GM12878 (cell line): ENCODE data around the gene NKAIN2. TPM values are rescaled to one million over a fixed set of nuclear protein-coding genes. Genes with fewer than 3 reads are reported as not detected.

Experiments used
- ATAC-seq: fragments of 200-7000 bp; cut with Tn5 transposase; 3 replicates; pipeline ENCODE4 v1.9.1; 2020; ENCODE audit warnings: mild to moderate bottlenecking, moderate library complexity
- BruUV-seq: library from RNA; stranded (reverse); fragments of 400-500 nt; replicated peaks from 2 replicates; lab custom pipeline; 2021; lab: Mats Ljungman, UMichigan
- CTCF ChIA-PET: fragments of 300-600 bp; sonication (Branson Sonifier 250); formaldehyde crosslinking; extraction: SDS; loops from one replicate; lab custom pipeline; 2021; ENCODE audit warnings: inconsistent platforms; lab: Yijun Ruan, JAX
- POLR2A ChIA-PET: fragments of 350-600 bp; formaldehyde crosslinking; extraction: SDS; loops from one replicate; lab custom pipeline; 2021; ENCODE audit warnings: inconsistent platforms; lab: Charles Lee
- RAD21 ChIA-PET: fragments of 300-600 bp; sonication (Branson Sonifier 250); formaldehyde crosslinking; loops from one replicate; lab custom pipeline; 2023; ENCODE audit warnings: antibody characterized with exemption; ENCODE audit not compliant: unreplicated experiment; lab: Charles Lee
- SMC1A ChIA-PET: fragments of 300-600 bp; sonication (Branson Sonifier 250); formaldehyde crosslinking; loops from one replicate; lab custom pipeline; 2023; ENCODE audit not compliant: unreplicated experiment, uncharacterized antibody; lab: Charles Lee
- DNase-seq: peaks from one replicate; pipeline ENCODE4 v3.0.0-alpha.2; 2011; ENCODE audit warnings: low read depth, low spot score
- FAIRE-seq: peaks from 3 replicates; lab custom pipeline; 2011; peaks lifted over from hg19 to GRCh38; lab: Jason Lieb, UNC
- H2AFZ ChIP-seq: 2 replicates; pipeline ENCODE4 v1.6.0; 2011; ENCODE audit warnings: low read depth, low read length, control low read depth; ENCODE audit not compliant: control insufficient read depth
- H3K27ac ChIP-seq: 2 replicates; pipeline ENCODE4 v1.5.1; 2011; ENCODE audit warnings: control low read depth; ENCODE audit not compliant: control insufficient read depth, insufficient read depth
- H3K27me3 ChIP-seq, 2 experiments: replicated peaks in 1 of 2; 2 replicates each; pipeline versions ENCODE4 v1.6.0 to v1.6.1; 2011; ENCODE audit warnings: low read length in 1 of 2; ENCODE audit not compliant: control insufficient read depth in 2 of 2, insufficient read depth in 2 of 2
- H3K36me3 ChIP-seq, 2 experiments: 2 replicates each; pipeline ENCODE4 v1.5.1; 2011; ENCODE audit warnings: low read length in 1 of 2; ENCODE audit not compliant: control insufficient read depth in 2 of 2, insufficient read depth in 2 of 2
- H3K4me1 ChIP-seq: 2 replicates; pipeline ENCODE4 v1.6.1; 2011; ENCODE audit warnings: mild to moderate bottlenecking, low read length, moderate library complexity, mixed read lengths; ENCODE audit not compliant: control insufficient read depth, insufficient read depth
- H3K4me2 ChIP-seq: 2 replicates; pipeline ENCODE4 v1.6.0; 2011; ENCODE audit warnings: control low read depth; ENCODE audit not compliant: control insufficient read depth, insufficient read depth
- H3K4me3 ChIP-seq: fragments of 200-600 bp; sonication (generic); 2 replicates; pipeline ENCODE4 v1.5.1; 2016
- H3K79me2 ChIP-seq: 2 replicates; pipeline ENCODE4 v1.6.0; 2011; ENCODE audit warnings: low read length; ENCODE audit not compliant: control insufficient read depth, insufficient read depth
- H3K9ac ChIP-seq: 2 replicates; pipeline ENCODE4 v1.8.0; 2011; ENCODE audit warnings: low read length, control low read depth, mixed read lengths; ENCODE audit not compliant: control insufficient read depth, insufficient read depth
- H3K9me3 ChIP-seq: replicated peaks from 3 replicates; pipeline ENCODE4 v1.5.1; 2011; ENCODE audit warnings: mild to moderate bottlenecking, low read length; ENCODE audit not compliant: control insufficient read depth, insufficient read depth
- H4K20me1 ChIP-seq: 2 replicates; pipeline ENCODE4 v1.6.0; 2011; ENCODE audit not compliant: control insufficient read depth, insufficient read depth
- CEBPB ChIP-seq, 2 experiments: fragments of 150-350 bp in 1 of 2; IDR thresholded peaks; 2 replicates each; pipeline ENCODE4 v1.6.1; 2012 to 2014; ENCODE audit warnings: low read depth in 2 of 2, low read length in 2 of 2, borderline replicate concordance in 1 of 2, inconsistent platforms in 1 of 2
- NFXL1 ChIP-seq: fragments of 450-650 bp; IDR thresholded peaks from 2 replicates; pipeline ENCODE4 v1.6.1; 2017; ENCODE audit warnings: antibody characterized with exemption, mild to moderate bottlenecking, borderline replicate concordance
- NFYA ChIP-seq: IDR thresholded peaks from 2 replicates; pipeline ENCODE4 v1.6.1; 2011; ENCODE audit warnings: low read depth, mild to moderate bottlenecking, low read length, improper control_type of control experiment, borderline replicate concordance
- NR2F1 ChIP-seq: fragments of 450-650 bp; conservative IDR thresholded peaks from 2 replicates; pipeline ENCODE4 v1.6.1; 2017; ENCODE audit warnings: mild to moderate bottlenecking
- PAX8 ChIP-seq: fragments of 450-650 bp; IDR thresholded peaks from 2 replicates; pipeline ENCODE4 v1.6.1; 2017; ENCODE audit warnings: mild to moderate bottlenecking, moderate library complexity
- POLR2AphosphoS5 ChIP-seq: IDR thresholded peaks from 2 replicates; pipeline ENCODE4 v1.6.1; 2011; ENCODE audit warnings: mild to moderate bottlenecking, low read length, inconsistent platforms
- RAD51 ChIP-seq: fragments of 450-650 bp; IDR thresholded peaks from 2 replicates; pipeline ENCODE4 v1.6.1; 2016; ENCODE audit warnings: moderate library complexity, mild to moderate bottlenecking, inconsistent platforms
- TCF12 ChIP-seq: IDR thresholded peaks from 2 replicates; pipeline ENCODE4 v1.6.1; 2011; ENCODE audit warnings: low read depth, mild to moderate bottlenecking, low read length
- TCF3 ChIP-seq: IDR thresholded peaks from 2 replicates; pipeline ENCODE4 v1.6.1; 2012; ENCODE audit warnings: low read depth, mild to moderate bottlenecking, low read length, borderline replicate concordance; ENCODE audit not compliant: insufficient read depth
- YY1 ChIP-seq: IDR thresholded peaks from 2 replicates; pipeline ENCODE4 v1.6.1; 2011; ENCODE audit warnings: low read depth, mild to moderate bottlenecking, low read length
- in situ Hi-C: fragments of 300-500 bp; cut with MboI; formaldehyde crosslinking; loops from 9 replicates; pipeline ENCODE4 v1.14.3; 2018; ENCODE audit warnings: mixed read lengths
- intact Hi-C: fragments of 100-400 bp; cut with micrococcal nuclease; formaldehyde crosslinking; loops from one replicate; pipeline ENCODE4 v1.14.2; 2022; ENCODE audit not compliant: unreplicated experiment
- polyA plus RNA-seq, 11 experiments: library from polyadenylated mRNA; depleted of rRNA in 4 of 11; unstranded in 6 of 11; stranded (reverse) in 5 of 11; fragments of >200 nt; fragmentation: Nextera tagmentation in 4 of 11; fragmentation: Illumina TruSeq in 1 of 11; extraction: Ambion mirVana in 4 of 11; extraction: Trizol in 1 of 11; gene quantifications; 1 replicate in 1 of 11; 2 replicates in 10 of 11; pipeline versions ENCODE4 v1.2.1 to v1.2.3, GENCODE V29; 2011 to 2016; ENCODE audit warnings: inconsistent platforms in 2 of 11, missing spikeins in 2 of 11, low read depth in 1 of 11
- total RNA-seq, 4 experiments: library from RNA; depleted of rRNA in 3 of 4; stranded (reverse); fragments of >200 nt in 3 of 4; fragmentation: Illumina TruSeq in 1 of 4; extraction: Trizol in 1 of 4; gene quantifications; 2 replicates each; pipeline versions ENCODE4 v1.2.1 to v1.2.3, GENCODE V29; 2013 to 2021
- TF ChIP-seq, protein P1 (sequence below), 3 experiments: IDR thresholded peaks in 2 of 3; conservative IDR thresholded peaks in 1 of 3; 2 replicates each; pipeline ENCODE4 v1.5.1; 2011; ENCODE audit warnings: low read depth in 3 of 3, low read length in 3 of 3, mild to moderate bottlenecking in 3 of 3, control low read depth in 2 of 3, moderate library complexity in 2 of 3, inconsistent platforms in 1 of 3, mixed read lengths in 1 of 3; ENCODE audit not compliant: control insufficient read depth in 2 of 3, insufficient read depth in 1 of 3; ENCODE audit errors: extremely low read depth in 1 of 3

NKAIN2 gene
- total and polyA plus RNA-seq, 10 of the 15 experiments (the other 5 are each of a cell fraction or from before 2014, with no cell fraction given) = not detected

DNA sequence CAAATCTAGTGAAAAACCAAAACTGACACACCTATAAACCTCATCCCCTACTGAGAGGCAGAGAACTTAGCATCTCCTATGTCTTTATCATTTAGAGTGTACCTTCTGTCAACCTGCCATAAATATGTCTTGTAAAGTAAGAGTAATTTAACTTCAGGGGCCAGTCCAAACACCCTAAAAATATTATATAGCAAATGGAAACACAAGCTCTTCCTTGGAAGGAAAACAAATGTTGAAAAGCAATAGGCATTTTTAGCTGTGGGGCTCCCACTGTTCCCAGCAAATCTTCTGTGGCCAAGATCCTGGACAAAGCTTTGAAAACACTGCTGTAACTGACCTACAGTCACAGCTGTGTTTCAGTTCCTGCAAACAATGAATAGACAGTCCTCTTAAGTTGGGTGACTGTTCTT is 1018.5 kb downstream of the NKAIN2 start:
- RAD21 ChIA-PET = no interaction called here
- Histone ChIP-seq H3K27me3 (no peaks in the 10 kb centered on the region), H3K4me2 (no peak overlapping the region), H4K20me1 (no peaks in the 10 kb centered on the region), H2AFZ (no peak overlapping the region), H3K9me3 (no peaks in the 10 kb centered on the region), H3K27ac (no peak overlapping the region), H3K9ac (no peak overlapping the region), H3K36me3 (no peaks in the 10 kb centered on the region), H3K4me3 (no peak overlapping the region), H3K4me1 (no peaks in the 10 kb centered on the region), H3K79me2 (no peaks in the 10 kb centered on the region)
- FAIRE-seq (no peak), ATAC-seq (no peak), DNase-seq (no peak)
- TF ChIP-seq, protein P1, sequence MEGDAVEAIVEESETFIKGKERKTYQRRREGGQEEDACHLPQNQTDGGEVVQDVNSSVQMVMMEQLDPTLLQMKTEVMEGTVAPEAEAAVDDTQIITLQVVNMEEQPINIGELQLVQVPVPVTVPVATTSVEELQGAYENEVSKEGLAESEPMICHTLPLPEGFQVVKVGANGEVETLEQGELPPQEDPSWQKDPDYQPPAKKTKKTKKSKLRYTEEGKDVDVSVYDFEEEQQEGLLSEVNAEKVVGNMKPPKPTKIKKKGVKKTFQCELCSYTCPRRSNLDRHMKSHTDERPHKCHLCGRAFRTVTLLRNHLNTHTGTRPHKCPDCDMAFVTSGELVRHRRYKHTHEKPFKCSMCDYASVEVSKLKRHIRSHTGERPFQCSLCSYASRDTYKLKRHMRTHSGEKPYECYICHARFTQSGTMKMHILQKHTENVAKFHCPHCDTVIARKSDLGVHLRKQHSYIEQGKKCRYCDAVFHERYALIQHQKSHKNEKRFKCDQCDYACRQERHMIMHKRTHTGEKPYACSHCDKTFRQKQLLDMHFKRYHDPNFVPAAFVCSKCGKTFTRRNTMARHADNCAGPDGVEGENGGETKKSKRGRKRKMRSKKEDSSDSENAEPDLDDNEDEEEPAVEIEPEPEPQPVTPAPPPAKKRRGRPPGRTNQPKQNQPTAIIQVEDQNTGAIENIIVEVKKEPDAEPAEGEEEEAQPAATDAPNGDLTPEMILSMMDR (IDR thresholded peaks at IDR 0.05 in 2 of 3, conservative IDR thresholded peaks at IDR 0.05 in 1 of 3; ENCODE audit: control insufficient read depth in 2 of 3, extremely low read depth in 1 of 3, insufficient read depth in 1 of 3, low read depth in 3 of 3, low read length in 3 of 3) = no peak
- TF ChIP-seq PAX8 = no peak
- TF ChIP-seq TCF3 = no peak
- no peak for TF ChIP-seq CEBPB (IDR thresholded peaks at IDR 0.05; ENCODE audit: borderline replicate concordance in 1 of 2, low read depth in 2 of 2, low read length in 2 of 2)
- TF ChIP-seq RAD51 = no peak
- no peak for TF ChIP-seq NR2F1
- TF ChIP-seq NFYA = no peak
- no peak for TF ChIP-seq YY1
- TF ChIP-seq POLR2AphosphoS5 = no peak
- TF ChIP-seq TCF12 = no peak
- no peak for TF ChIP-seq NFXL1
- no TSS peak for BruUV-seq
- CTCF ChIA-PET = no interaction called here
- intact Hi-C loops = no loop called here
- POLR2A ChIA-PET = no interaction called here
- in situ Hi-C loops = no loop called here
- SMC1A ChIA-PET = no interaction called here
